HTERT RPE-1 (cell line): ENCODE data around the gene CCR8.
"Not testable (repeated sequence)": the region's sequence is repeated elsewhere in the genome, so short reads cannot be mapped to it uniquely, and the experiment has no call there.

Source experiments
- in situ Hi-C: fragments of 300-500 bp; cut with MboI; formaldehyde crosslinking; loops from 4 replicates; pipeline ENCODE4 v1.14.3; 2020; ENCODE audit warnings: low sequenced_read_pairs

CCR8 gene

GRCh38 chr3:39313289-39313688 lies 16.2 kb upstream of the CCR8 start:
- in situ Hi-C loops: no loop called here

- in situ Hi-C loops: no loop called here
Measured at GRCh38 chr3:39315420-39315819, 14.1 kb upstream of the CCR8 start.

GRCh38 chr3:39317571-39318169 lies 11.8 kb upstream of the CCR8 start:
- in situ Hi-C loops: no loop called here

- in situ Hi-C loops: no loop called here
Measured at GRCh38 chr3:39318301-39318700, 11.2 kb upstream of the CCR8 start.

GRCh38 chr3:39319249-39319648 lies 10.3 kb upstream of the CCR8 start:
- in situ Hi-C loops: no loop called here

- in situ Hi-C loops: not testable (repeated sequence)
Measured at GRCh38 chr3:39321574-39321983, 7.9 kb upstream of the CCR8 start.

- in situ Hi-C loops: not testable (repeated sequence)
Measured at GRCh38 chr3:39322209-39322715, 7.2 kb upstream of the CCR8 start.

- in situ Hi-C loops: no loop called here
Measured at GRCh38 chr3:39322936-39323335, 6.6 kb upstream of the CCR8 start.

GRCh38 chr3:39323494-39323893 lies 6.0 kb upstream of the CCR8 start:
- in situ Hi-C loops: no loop called here

GRCh38 chr3:39325236-39325635 lies 4.3 kb upstream of the CCR8 start:
- in situ Hi-C loops: no loop called here

- in situ Hi-C loops: no loop called here
Measured at GRCh38 chr3:39327053-39327745, 2.3 kb upstream of the CCR8 start.

GRCh38 chr3:39327746-39328349 lies 1.7 kb upstream of the CCR8 start:
- in situ Hi-C loops: no loop called here

GRCh38 chr3:39330824-39331223 lies 1.3 kb downstream of the CCR8 start:
- in situ Hi-C loops: no loop called here

- in situ Hi-C loops: no loop called here
Measured at GRCh38 chr3:39332525-39332924, 3.0 kb downstream of the CCR8 start.

- in situ Hi-C loops: no loop called here
Measured at GRCh38 chr3:39333607-39334006, 4.1 kb downstream of the CCR8 start.

- in situ Hi-C loops: no loop called here
Measured at GRCh38 chr3:39334205-39334604, 4.7 kb downstream of the CCR8 start.

- in situ Hi-C loops: no loop called here
Measured at GRCh38 chr3:39338201-39338600, 8.7 kb downstream of the CCR8 start.

- in situ Hi-C loops: no loop called here
Measured at GRCh38 chr3:39339086-39339485, 9.6 kb downstream of the CCR8 start.

- in situ Hi-C loops: no loop called here
Measured at GRCh38 chr3:39343076-39343717, 13.7 kb downstream of the CCR8 start.

- in situ Hi-C loops: no loop called here
Measured at GRCh38 chr3:39343760-39344159, 14.3 kb downstream of the CCR8 start.

GRCh38 chr3:39344746-39345344 lies 15.3 kb downstream of the CCR8 start:
- in situ Hi-C loops: no loop called here
